Eye (tissue), 1 donor: ENCODE results near the gene UBL5.

ENCODE experiments used
- DNase-seq: peaks from one replicate; pipeline ENCODE4 v3.0.0-alpha.2; 2015

Gene UBL5

GRCh38 chr19:9856609-9857008 lies 28.9 kb downstream of the UBL5 start:
- DNase-seq, result no peak

GRCh38 chr19:9857076-9857721 lies 29.5 kb downstream of the UBL5 start:
- DNase-seq, result no peak

- DNase-seq, result no peak
These were observed 30.4 kb downstream of the UBL5 start for GRCh38 chr19:9857920-9858746.

- DNase-seq, result no peak
These were observed 31.0 kb downstream of the UBL5 start for GRCh38 chr19:9858766-9859165.

GRCh38 chr19:9860407-9860806 lies 32.7 kb downstream of the UBL5 start:
- no peak for DNase-seq

GRCh38 chr19:9861503-9861902 lies 33.8 kb downstream of the UBL5 start:
- DNase-seq, result no peak

- DNase-seq, result no peak
These were observed 35.2 kb downstream of the UBL5 start for GRCh38 chr19:9862938-9863337.

GRCh38 chr19:9863759-9864158 lies 36.0 kb downstream of the UBL5 start:
- no peak for DNase-seq

GRCh38 chr19:9865732-9866501 lies 38.2 kb downstream of the UBL5 start:
- DNase-seq, result no peak

GRCh38 chr19:9868983-9869617 lies 41.4 kb downstream of the UBL5 start:
- DNase-seq, result no peak

- DNase-seq, result no peak
These were observed 44.1 kb downstream of the UBL5 start for GRCh38 chr19:9871626-9872338.

- no peak for DNase-seq
These were observed 45.0 kb downstream of the UBL5 start for GRCh38 chr19:9872618-9873242.

GRCh38 chr19:9875031-9875627 lies 47.4 kb downstream of the UBL5 start:
- no peak for DNase-seq

- DNase-seq, result no peak
These were observed 48.1 kb downstream of the UBL5 start for GRCh38 chr19:9875796-9876195.

GRCh38 chr19:9877780-9878510 lies 50.2 kb downstream of the UBL5 start:
- no peak for DNase-seq

- no peak for DNase-seq
These were observed 50.9 kb downstream of the UBL5 start for GRCh38 chr19:9878511-9879196.
